Measurements from ENCODE around the gene SGPP2.

- TF ChIP-seq CTCF (IDR thresholded peaks at IDR 0.05; ENCODE audit: low read depth, low read length, poor library complexity, severe bottlenecking) (no peak), EZH2phosphoT487 (IDR thresholded peaks at IDR 0.05; ENCODE audit: borderline replicate concordance, low read length) (no peak)
These were observed 139.6 kb downstream of the SGPP2 start for GRCh38 chr2:222563936-222564335.

All from DOHH2 (cell line).